CD4-positive, alpha-beta T cell treated with Interleukin-15 for 1 hour (primary cell): ENCODE results near the gene SLC19A1.

Experiments used
- DNase-seq: peaks from one replicate; pipeline ENCODE4 v3.0.0-alpha.2; 2020

SLC19A1 gene

GRCh38 chr21:45461806-45462341 lies 80.4 kb downstream of the SLC19A1 start:
- DNase-seq: no peak

GRCh38 chr21:45461369-45461750 lies 80.9 kb downstream of the SLC19A1 start:
- DNase-seq: no peak

DNA sequence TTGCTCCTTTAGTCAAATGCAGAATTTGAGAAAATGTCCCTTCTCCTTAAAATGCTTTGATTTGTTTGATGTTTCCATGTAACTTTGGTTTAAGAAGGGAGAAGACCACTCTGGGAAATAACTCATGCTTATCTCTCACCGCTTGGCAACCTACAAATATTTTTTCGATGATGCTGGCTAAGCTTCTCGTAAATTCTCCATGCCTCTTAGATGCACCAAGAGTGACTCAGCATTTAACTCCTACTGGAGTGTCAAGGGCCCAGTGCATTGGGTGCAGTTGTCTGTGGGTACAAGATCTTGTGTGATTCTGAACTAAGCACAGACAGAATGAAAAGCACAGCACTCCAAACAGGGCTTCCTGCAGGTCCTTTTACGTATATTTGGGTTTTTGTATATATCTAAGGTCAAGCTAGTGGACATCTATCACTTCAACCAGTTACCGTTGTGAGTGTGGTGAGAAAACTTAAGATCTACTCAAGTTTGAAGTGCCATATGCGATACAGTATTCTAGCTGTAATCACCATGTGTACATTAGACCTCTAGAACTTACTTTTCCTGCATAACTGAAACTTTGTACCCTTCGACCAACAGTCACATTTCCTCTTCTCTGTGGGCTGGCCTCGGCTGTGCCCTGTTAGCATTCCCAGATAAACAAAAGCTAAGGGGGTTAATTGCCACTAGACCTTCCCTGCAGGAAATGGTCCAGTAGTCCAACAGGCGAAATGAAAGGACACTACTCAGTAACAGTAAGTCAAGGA lies 81.5 kb downstream of the SLC19A1 start:
- no peak for DNase-seq

- no peak for DNase-seq
These were observed 82.2 kb downstream of the SLC19A1 start for GRCh38 chr21:45460011-45460565.

DNA sequence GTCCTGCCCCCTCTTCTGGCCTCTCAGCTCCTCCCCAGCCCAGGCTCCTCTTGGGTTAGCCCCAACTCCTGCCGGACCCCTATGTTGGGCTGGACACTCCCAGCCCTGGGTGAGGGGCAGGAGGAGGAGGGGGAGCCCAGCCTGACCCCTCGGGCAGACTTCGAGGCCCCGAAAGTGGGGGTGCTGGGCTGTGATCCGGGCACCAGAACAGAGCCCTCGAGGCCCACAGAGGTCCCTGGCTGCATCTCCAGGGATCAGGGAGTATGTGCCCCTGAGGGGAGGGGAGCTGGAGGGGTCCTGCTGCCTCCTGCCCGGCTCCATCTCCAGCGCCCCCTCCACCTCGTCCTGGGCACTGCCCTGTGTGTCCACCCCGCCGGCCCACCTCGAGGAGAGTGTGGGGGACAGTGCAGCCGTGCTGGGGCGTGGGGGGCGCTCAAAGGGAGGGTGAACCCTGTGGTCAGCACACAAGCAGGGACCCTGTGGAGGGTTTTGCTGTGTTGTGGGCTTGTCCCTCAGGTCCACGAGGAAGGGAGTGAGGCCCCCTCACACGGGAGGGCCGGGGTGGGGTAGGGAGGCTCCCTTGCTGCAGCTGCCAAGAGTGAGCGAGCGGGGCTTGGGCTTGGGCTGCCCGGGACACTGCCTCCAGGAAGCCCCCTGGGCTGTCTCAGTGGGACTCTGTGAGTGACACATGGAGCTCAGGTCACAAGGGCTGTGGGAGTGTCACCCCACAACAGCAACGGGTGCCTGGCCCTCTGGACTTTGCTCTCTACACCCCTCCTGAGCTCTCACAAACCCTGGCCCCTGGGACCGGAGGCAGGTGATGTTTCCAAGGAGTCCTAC lies 82.8 kb downstream of the SLC19A1 start:
- DNase-seq: no peak

DNA sequence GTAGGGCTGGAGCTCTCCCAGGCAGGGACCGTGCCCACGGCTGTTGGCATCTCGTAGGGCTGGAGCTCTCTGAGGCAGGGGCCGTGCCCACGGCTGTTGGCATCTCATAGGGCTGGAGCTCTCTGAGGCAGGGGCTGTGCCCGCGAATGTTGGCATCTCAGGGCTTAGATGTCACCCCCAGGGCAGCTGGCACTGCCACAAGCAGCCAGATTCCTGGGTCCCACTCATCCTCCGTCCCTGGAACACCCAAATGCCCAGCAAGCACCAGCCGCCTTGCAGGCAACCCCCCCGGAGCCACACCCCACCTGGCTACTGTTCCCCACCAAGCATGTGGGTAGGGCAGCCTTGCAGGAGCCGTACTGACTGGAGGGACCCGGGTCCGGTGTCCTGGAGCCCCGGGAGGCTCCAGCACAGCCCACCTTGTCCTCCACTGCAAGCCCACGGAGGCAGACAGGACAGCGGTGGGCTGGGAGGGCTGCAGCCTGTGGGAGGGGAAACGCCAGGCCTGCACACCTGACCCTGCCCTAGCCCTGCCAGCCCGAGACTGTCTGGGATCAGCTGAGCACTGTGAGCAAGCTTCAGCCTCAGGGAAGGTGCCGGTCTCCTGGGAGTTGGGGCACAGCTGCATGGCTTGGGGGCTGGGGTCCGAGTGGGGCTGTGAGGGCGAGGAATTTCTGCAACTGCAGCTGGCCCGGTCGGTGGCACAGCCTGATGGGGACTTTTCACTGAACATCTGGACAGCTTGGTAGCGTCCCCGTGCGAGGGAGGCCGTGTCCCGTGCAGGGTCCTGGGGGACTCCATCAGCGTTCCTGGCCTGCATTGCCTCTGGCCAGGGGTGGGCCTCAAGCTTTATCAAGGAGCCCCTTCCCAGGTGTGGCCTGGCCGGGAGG lies 83.7 kb downstream of the SLC19A1 start:
- DNase-seq: no peak

- DNase-seq: no peak
These were observed 84.4 kb downstream of the SLC19A1 start for GRCh38 chr21:45457832-45458172.

GRCh38 chr21:45457161-45457831 lies 84.9 kb downstream of the SLC19A1 start:
- no peak for DNase-seq

DNA sequence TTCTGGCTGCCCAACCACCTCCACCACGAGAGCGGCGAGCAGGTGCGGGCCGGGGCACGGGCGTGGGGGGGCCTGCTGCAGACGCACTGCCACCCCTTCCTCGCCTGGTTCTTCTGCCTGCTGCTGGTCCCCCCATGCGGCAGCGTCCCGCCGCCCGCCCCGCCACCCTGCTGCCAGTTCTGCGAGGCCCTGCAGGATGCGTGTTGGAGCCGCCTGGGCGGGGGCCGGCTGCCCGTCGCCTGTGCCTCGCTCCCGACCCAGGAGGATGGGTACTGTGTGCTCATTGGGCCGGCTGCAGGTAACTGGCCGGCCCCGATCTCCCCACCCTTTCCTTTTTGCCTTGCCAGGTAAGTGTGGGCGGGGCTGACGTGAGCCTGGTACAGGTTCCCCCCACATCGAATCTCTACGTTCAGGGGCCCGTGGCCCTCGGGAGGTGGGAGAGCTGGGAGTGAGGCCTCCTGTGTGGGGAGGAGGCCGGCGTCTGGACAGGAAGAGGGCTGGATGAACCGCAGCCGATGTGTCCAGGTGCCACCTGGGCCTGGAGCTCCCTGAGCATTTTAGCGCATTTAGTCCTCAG lies 85.6 kb downstream of the SLC19A1 start:
- DNase-seq: no peak

DNA sequence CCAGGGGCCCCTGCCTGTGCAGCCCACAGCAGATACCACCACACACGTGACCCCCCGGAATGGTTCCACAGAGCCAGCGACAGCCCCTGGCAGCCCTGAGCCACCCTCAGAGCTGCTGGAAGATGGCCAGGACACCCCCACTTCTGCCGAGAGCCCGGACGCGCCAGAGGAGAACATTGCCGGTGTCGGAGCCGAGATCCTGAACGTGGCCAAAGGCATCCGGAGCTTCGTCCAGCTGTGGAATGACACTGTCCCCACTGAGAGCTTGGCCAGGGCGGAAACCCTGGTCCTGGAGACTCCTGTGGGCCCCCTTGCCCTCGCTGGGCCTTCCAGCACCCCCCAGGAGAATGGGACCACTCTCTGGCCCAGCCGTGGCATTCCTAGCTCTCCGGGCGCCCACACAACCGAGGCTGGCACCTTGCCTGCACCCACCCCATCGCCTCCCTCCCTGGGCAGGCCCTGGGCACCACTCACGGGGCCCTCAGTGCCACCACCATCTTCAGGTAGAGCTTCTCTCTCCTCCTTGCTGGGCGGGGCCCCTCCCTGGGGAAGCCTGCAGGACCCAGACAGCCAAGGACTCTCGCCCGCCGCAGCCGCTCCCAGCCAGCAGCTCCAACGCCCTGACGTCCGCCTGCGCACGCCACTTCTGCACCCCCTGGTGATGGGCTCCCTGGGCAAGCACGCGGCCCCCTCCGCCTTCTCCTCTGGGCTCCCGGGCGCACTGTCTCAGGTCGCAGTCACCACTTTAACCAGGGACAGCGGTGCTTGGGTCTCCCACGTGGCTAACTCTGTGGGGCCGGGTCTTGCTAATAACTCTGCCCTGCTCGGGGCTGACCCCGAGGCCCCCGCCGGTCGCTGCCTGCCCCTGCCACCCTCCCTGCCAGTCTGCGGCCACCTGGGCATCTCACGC lies 86.3 kb downstream of the SLC19A1 start:
- no peak for DNase-seq

- DNase-seq: no peak
These were observed 87.1 kb downstream of the SLC19A1 start for GRCh38 chr21:45454926-45455673.

GRCh38 chr21:45454060-45454925 lies 87.9 kb downstream of the SLC19A1 start:
- no peak for DNase-seq

- DNase-seq: no peak
These were observed 88.8 kb downstream of the SLC19A1 start for GRCh38 chr21:45453308-45453950.

GRCh38 chr21:45452696-45453307 lies 89.4 kb downstream of the SLC19A1 start:
- no peak for DNase-seq

- DNase-seq: no peak
These were observed 90.5 kb downstream of the SLC19A1 start for GRCh38 chr21:45451771-45452182.

DNA sequence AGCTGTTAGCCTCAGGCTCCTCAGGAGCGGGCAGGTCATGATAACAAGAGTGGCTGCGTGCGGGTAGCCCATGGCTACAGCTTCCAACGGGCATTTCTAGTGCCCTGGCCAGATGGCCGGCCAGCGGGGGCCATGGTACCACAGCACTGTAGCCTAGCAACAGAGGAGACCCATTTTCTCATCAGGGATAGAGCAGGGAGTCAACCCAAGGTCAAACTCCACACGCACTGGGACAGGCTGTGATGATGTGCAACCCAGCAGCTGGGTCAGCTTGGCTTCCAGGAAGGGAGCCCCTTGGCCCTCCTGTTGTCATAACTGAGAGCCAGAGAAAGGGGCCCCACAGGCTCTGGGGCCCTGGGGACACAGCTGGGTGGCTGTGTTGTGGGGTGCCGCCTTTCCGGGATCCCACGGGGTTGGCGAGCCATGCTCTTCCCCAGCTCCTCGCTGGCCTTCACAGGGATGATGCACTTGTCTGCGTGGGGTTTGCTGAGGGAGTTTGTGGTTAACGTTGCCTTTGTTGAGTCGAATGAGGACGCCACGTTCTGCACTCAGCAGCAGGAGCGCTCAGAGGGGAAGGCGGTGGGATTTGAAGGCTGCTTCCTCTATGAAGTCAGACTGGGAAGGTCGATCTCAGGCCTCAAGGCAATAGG lies 91.0 kb downstream of the SLC19A1 start:
- DNase-seq: no peak

GRCh38 chr21:45450423-45451090 lies 91.7 kb downstream of the SLC19A1 start:
- no peak for DNase-seq
